Effector memory CD8-positive, alpha-beta T cell (primary cell): Measurements from ENCODE around the gene GRPEL1.

ENCODE experiments used
- ATAC-seq: fragments of 150-1000 bp; cut with Tn5 transposase; replicated peaks from 2 replicates; pipeline ENCODE4 v1.10.0; 2021; ENCODE audit warnings: mild to moderate bottlenecking, moderate library complexity
- DNase-seq, 3 experiments: peaks; one replicate each; pipeline ENCODE4 v3.0.0; 2021
- H3K27ac Mint-ChIP-seq, 2 donors: one replicate each; pipeline ENCODE4 v1.8.0; 2022; ENCODE audit warnings: mild to moderate bottlenecking in 2 of 2, mixed read lengths in 2 of 2, moderate library complexity in 2 of 2
- H3K27me3 Mint-ChIP-seq, 2 donors: one replicate each; pipeline ENCODE4 v1.8.0; 2022; ENCODE audit warnings: mixed read lengths in 2 of 2
- H3K36me3 Mint-ChIP-seq: one replicate; pipeline ENCODE4 v1.8.0; 2022; ENCODE audit warnings: mild to moderate bottlenecking, moderate library complexity, mixed read lengths; ENCODE audit not compliant: insufficient read depth
- H3K4me1 Mint-ChIP-seq, 2 donors: one replicate each; pipeline ENCODE4 v1.8.0; 2022; ENCODE audit warnings: low read depth in 2 of 2, mixed read lengths in 2 of 2
- H3K4me3 Mint-ChIP-seq, 2 donors: one replicate each; pipeline ENCODE4 v1.8.0; 2022; ENCODE audit warnings: mild to moderate bottlenecking in 2 of 2, mixed read lengths in 2 of 2, moderate library complexity in 2 of 2
- H3K9me3 Mint-ChIP-seq, 2 donors: one replicate each; pipeline ENCODE4 v1.8.0; 2022; ENCODE audit warnings: mixed read lengths in 2 of 2

Gene GRPEL1

DNA sequence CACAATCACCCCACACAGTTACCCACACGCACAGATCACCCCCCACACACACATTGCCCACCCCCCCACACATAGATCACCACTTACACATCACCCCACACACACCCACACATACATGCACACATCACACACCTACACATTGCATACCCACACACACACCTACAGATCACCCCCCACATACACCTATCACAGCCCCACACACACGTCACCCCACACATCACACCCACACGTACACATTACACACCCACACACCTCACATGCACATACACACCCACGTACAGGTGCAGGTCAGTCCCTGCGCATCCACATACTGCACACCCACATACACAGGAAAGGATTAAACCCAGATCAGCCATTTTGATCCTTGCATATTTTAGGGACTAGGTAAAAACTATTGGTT is 40.0 kb downstream of the GRPEL1 start:
- DNase-seq (no peak), ATAC-seq (no peak)
- no peaks in the 10 kb centered on the region for H3K27me3 Mint-ChIP-seq
- peaks cover 1 to 10% of the 10 kb centered on the region in 2 donors for H3K4me1 Mint-ChIP-seq
- H3K9me3 Mint-ChIP-seq = no peaks in the 10 kb centered on the region
- H3K27ac Mint-ChIP-seq = peak overlapping the region in 1 of 2 donors; percentile 52
- no peak overlapping the region for H3K4me3 Mint-ChIP-seq
- H3K36me3 Mint-ChIP-seq = peaks cover 26% of the 10 kb centered on the region

DNA sequence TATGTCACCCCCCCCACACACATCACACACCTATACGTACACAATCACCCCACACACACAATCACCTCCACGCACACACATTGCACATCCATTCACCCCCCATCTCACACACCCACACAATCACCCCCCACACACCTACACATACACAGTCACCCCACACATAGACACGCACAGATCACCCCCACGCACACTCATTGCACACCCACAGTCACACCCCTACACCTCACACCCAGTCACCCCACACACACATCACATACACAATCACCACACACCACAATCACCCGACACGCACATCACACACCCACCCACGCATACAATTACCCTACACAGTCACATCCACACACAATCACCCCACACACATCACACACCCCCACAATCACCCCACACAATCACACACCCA is 40.6 kb downstream of the GRPEL1 start:
- Mint-ChIP-seq H3K36me3 (peaks cover 22% of the 10 kb centered on the region), H3K4me3 (no peak overlapping the region), H3K27ac (no peak overlapping the region), H3K27me3 (no peaks in the 10 kb centered on the region), H3K9me3 (no peaks in the 10 kb centered on the region), H3K4me1 (peaks cover 3 to 10% of the 10 kb centered on the region in 2 donors)
- ATAC-seq = no peak
- no peak for DNase-seq

GRCh38 chr4:7026107-7026506 is 41.8 kb downstream of the GRPEL1 start:
- H3K36me3 Mint-ChIP-seq = peaks cover 20% of the 10 kb centered on the region

DNA sequence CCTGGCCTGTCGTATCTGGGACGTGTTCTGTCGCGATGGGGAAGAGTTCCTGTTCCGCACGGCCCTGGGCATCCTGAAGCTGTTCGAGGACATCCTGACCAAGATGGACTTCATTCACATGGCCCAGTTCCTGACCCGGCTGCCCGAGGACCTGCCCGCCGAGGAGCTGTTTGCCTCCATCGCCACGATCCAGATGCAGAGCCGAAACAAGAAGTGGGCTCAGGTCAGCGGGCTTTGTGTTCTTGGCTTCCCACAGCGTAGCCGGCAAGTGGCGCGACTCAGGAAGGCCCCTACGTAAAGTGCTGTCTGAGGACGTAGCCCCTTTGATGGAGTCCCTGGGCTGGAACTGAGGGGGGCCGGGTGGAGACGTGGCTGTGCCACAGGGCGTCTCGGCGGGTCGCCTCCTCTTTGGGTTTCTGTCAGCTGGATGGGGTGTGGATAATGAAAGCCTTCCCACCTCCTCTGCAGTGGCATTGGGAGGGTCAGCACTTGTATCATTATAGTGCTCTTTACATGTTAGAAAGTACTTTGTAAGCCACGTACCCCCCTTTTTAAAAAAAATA is 42.7 kb downstream of the GRPEL1 start:
- no peaks in the 10 kb centered on the region for H3K27me3 Mint-ChIP-seq
- ATAC-seq (no peak), DNase-seq (no peak)
- peaks cover 7 to 10% of the 10 kb centered on the region in 2 donors for H3K4me1 Mint-ChIP-seq
- H3K4me3 Mint-ChIP-seq = no peak overlapping the region
- peaks cover 27% of the 10 kb centered on the region for H3K36me3 Mint-ChIP-seq
- no peak overlapping the region for H3K27ac Mint-ChIP-seq
- H3K9me3 Mint-ChIP-seq = no peaks in the 10 kb centered on the region

More at GRCh38 chr4:7026107-7026506, 41.8 kb downstream of the GRPEL1 start:
- ATAC-seq (no peak), DNase-seq (no peak)
- no peaks in the 10 kb centered on the region for H3K27me3 Mint-ChIP-seq
- no peaks in the 10 kb centered on the region for H3K9me3 Mint-ChIP-seq
- no peak overlapping the region for H3K4me3 Mint-ChIP-seq
- H3K4me1 Mint-ChIP-seq = peaks cover 7 to 10% of the 10 kb centered on the region in 2 donors
- H3K27ac Mint-ChIP-seq = peak overlapping the region in 1 of 2 donors; percentile 41

GRCh38 chr4:7024336-7024890 is 43.5 kb downstream of the GRPEL1 start:
- no peak overlapping the region for H3K27ac Mint-ChIP-seq
- ATAC-seq = no peak
- no peak for DNase-seq
- H3K4me3 Mint-ChIP-seq = no peak overlapping the region
- peaks cover 21% of the 10 kb centered on the region for H3K36me3 Mint-ChIP-seq
- H3K9me3 Mint-ChIP-seq = no peaks in the 10 kb centered on the region
- H3K4me1 Mint-ChIP-seq = peaks cover 7 to 10% of the 10 kb centered on the region in 2 donors
- H3K27me3 Mint-ChIP-seq = no peaks in the 10 kb centered on the region

DNA sequence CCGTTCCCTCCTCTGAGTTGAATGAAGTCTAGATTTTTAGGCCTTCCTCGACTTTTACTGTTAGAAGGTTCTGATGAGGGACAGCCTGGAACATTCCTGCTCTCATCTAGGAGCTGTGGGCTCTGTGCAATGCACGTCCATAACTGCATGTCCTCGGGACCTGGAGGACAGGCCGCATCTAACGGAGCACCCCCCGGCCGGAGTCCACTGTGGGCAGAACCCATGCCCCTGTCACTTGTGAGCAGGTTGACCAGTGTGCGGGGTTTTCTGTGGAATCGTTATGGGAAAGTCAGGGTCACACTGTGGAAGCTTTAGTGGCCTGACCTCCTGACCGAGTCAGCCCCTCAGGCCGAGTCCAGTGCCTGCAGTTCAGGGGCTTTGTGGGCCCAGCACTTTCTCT is 44.0 kb downstream of the GRPEL1 start:
- peaks cover 19% of the 10 kb centered on the region for H3K36me3 Mint-ChIP-seq

GRCh38 chr4:7023486-7023885 is 44.4 kb downstream of the GRPEL1 start:
- ATAC-seq (no peak), DNase-seq (no peak)
- peak overlapping the region in 1 of 2 donors; percentile 19 for H3K27ac Mint-ChIP-seq
- peaks cover 7 to 10% of the 10 kb centered on the region in 2 donors for H3K4me1 Mint-ChIP-seq
- no peak overlapping the region for H3K4me3 Mint-ChIP-seq
- no peaks in the 10 kb centered on the region for H3K9me3 Mint-ChIP-seq
- H3K27me3 Mint-ChIP-seq = no peaks in the 10 kb centered on the region
- H3K36me3 Mint-ChIP-seq = peaks cover 21% of the 10 kb centered on the region

More for the DNA sequence above, 44.0 kb downstream of the GRPEL1 start:
- Mint-ChIP-seq H3K9me3 (no peaks in the 10 kb centered on the region), H3K4me3 (no peak overlapping the region), H3K27me3 (no peaks in the 10 kb centered on the region), H3K4me1 (peaks cover 7 to 10% of the 10 kb centered on the region in 2 donors), H3K27ac (no peak overlapping the region)
- no peak for DNase-seq
- ATAC-seq = no peak

DNA sequence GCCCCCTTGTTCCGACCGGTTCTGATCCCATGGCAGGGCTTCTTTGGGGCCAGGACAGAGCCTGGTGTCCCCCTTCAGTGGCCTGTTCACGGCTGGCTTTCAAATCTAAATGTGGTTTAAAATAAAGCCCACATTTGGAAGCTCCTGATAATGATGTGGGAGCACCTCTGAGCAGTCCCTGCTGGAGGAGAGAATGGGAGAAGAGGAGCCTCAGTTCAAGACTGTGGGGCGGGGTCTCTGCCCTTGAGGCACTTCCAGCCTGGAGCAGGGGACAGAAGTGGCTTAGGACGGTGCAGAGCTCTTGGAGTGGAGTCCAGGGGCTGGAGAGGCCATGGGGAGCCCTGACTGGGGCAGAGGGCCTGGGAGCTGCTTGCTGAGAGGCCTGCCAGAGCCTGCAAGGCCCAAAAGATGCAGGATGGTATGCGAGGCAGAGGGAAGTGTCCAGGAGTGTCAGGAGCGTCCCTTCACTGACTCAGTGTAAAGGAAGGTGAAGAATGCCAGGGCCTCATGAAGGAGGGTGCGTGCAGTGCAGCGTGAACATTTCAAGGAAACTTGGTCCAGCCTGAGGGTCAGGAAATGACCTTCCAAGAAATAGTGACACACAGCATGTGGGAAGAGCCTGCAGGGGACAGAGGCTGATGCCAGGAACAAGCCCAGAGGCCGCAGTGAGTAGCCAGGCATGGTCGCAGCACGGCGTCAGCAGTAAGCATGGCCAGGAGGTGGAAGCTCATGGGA is 45.8 kb downstream of the GRPEL1 start:
- no peak for DNase-seq
- no peak overlapping the region for H3K4me3 Mint-ChIP-seq
- no peak for ATAC-seq
- no peaks in the 10 kb centered on the region for H3K9me3 Mint-ChIP-seq
- no peak overlapping the region for H3K27ac Mint-ChIP-seq
- peaks cover 0 to 5% of the 10 kb centered on the region in 2 donors for H3K4me1 Mint-ChIP-seq
- no peaks in the 10 kb centered on the region for H3K27me3 Mint-ChIP-seq
- H3K36me3 Mint-ChIP-seq = peaks cover 22% of the 10 kb centered on the region

DNA sequence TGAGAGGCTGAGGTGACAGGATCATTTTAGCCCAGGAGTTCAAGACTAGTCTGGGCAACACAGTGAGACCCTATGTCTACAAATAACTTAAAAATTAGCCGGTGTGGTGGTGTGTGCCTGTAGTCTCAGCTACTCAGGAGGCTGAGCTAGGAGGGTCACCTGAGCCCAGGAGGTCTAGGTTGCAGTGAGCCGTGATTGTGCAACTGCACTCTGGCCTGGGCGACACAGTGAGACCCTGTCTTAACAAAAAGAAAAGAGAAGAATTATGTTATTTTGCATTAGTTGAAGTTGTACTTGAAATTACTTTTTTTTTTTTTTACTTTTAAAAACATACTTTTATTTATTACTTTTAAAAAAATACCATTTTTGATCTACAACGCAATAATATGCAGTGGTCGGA is 46.5 kb downstream of the GRPEL1 start:
- peaks cover 22% of the 10 kb centered on the region for H3K36me3 Mint-ChIP-seq
- no peak for DNase-seq
- H3K27me3 Mint-ChIP-seq = no peaks in the 10 kb centered on the region
- H3K9me3 Mint-ChIP-seq = no peaks in the 10 kb centered on the region
- H3K27ac Mint-ChIP-seq = peak overlapping the region; percentile 53 to 58
- no peak overlapping the region for H3K4me3 Mint-ChIP-seq
- no peak for ATAC-seq
- H3K4me1 Mint-ChIP-seq = peaks cover 0 to 5% of the 10 kb centered on the region in 2 donors

- Mint-ChIP-seq H3K9me3 (no peaks in the 10 kb centered on the region), H3K27me3 (no peaks in the 10 kb centered on the region), H3K27ac (peak overlapping the region; percentile 53 to 58), H3K4me1 (peaks cover 0 to 5% of the 10 kb centered on the region in 2 donors), H3K4me3 (no peak overlapping the region), H3K36me3 (peaks cover 22% of the 10 kb centered on the region)
- DNase-seq (no peak), ATAC-seq (no peak)
Observed at GRCh38 chr4:7020856-7021255, 47.0 kb downstream of the GRPEL1 start.

- H3K9me3 Mint-ChIP-seq = no peaks in the 10 kb centered on the region
- H3K4me1 Mint-ChIP-seq = peaks cover 0 to 5% of the 10 kb centered on the region in 2 donors
- H3K4me3 Mint-ChIP-seq = no peak overlapping the region
- peak overlapping the region; percentile 53 to 58 for H3K27ac Mint-ChIP-seq
- DNase-seq (no peak), ATAC-seq (no peak)
- H3K27me3 Mint-ChIP-seq = no peaks in the 10 kb centered on the region
- peaks cover 22% of the 10 kb centered on the region for H3K36me3 Mint-ChIP-seq
Observed at GRCh38 chr4:7020290-7020689, 47.6 kb downstream of the GRPEL1 start.

DNA sequence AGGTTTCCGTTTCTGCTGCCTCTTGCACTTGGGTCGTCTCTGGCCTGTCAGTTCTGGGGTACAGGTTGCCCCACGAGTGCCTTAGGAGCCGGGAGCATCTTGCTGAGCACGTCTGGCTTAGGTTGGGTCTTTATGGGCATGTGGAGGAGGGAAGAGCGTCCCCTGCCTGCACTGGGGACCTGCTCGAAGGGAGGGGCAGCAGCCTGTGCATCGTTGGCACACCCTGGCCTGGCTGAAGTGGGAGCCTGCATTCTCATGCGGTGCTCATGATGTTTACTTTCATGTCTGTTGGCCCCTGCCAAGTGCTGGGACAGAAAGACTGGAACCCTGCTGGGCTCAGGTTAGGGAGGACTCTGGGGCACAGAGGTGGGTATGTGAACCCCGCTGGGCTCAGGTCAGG is 48.5 kb downstream of the GRPEL1 start:
- ATAC-seq = no peak
- H3K4me3 Mint-ChIP-seq = no peak overlapping the region
- H3K27ac Mint-ChIP-seq = peak overlapping the region in 1 of 2 donors; percentile 53
- H3K36me3 Mint-ChIP-seq = peaks cover 23% of the 10 kb centered on the region
- H3K4me1 Mint-ChIP-seq = peaks cover 0 to 5% of the 10 kb centered on the region in 2 donors
- DNase-seq = no peak
- H3K9me3 Mint-ChIP-seq = no peaks in the 10 kb centered on the region
- no peaks in the 10 kb centered on the region for H3K27me3 Mint-ChIP-seq

- Mint-ChIP-seq H3K27ac (no peak overlapping the region), H3K36me3 (peaks cover 26% of the 10 kb centered on the region), H3K4me1 (peaks cover 0 to 5% of the 10 kb centered on the region in 2 donors), H3K9me3 (no peaks in the 10 kb centered on the region), H3K27me3 (no peaks in the 10 kb centered on the region), H3K4me3 (no peak overlapping the region)
- DNase-seq (no peak), ATAC-seq (no peak)
Observed at GRCh38 chr4:7018281-7018680, 49.6 kb downstream of the GRPEL1 start.
